ENCODE measurements around the gene RNF224. TPM values are rescaled to one million over a fixed set of nuclear protein-coding genes. Genes with fewer than 3 reads are reported as not detected.

The RNF224 gene
- total and polyA plus RNA-seq, 2 of the 13 experiments (the other 11 are each of a cell fraction or from before 2014, with no cell fraction given): 0.09 TPM; not detected in 1

DNA sequence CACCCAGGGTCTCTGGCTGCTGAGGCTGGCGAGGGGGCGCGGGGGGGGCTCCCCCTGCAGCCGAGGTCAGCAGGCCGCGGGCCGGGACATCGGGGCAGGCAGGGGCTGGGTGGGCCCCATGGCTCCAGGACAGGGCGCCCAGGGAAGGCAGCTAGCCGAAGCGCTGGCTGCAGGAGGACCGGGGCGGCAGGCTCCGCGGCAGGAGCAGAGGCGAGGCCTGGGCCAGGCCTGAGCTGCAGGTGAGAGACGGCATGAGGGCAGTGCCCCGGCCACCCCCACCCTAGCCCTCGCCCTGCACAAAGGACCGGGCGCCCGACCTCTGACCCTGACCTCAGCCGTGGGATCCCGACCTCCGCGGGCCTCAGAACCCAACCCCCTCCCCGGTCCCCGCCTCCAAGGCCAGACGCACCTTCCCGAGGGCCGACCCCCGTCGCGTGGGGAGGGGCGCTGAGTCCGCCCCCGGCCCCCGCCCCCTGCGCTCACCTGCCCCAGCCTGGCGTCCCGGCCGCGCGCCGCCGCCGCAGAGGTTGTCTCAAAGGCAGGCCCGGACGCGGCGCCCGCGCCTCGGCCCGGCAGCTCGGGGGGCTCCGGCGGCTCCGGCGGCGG, 5.7 kb upstream of the RNF224 start (continued):
- TF ChIP-seq MZF1 (CRISPR knock-in tag; IDR thresholded peaks at IDR 0.05; ENCODE audit: borderline replicate concordance) (no peak), SAP130 (CRISPR knock-in tag; IDR thresholded peaks at IDR 0.05; ENCODE audit: low read depth) (peak; percentile 57), ZNF782 (CRISPR knock-in tag; IDR thresholded peaks at IDR 0.05; ENCODE audit: borderline replicate concordance) (peak; percentile 46; the same call in 1 of the 2 replicates), ZNF441 (CRISPR knock-in tag; IDR thresholded peaks at IDR 0.05; ENCODE audit: borderline replicate concordance) (no peak), GZF1 (CRISPR knock-in tag; IDR thresholded peaks at IDR 0.05) (no peak), SRSF1 (optimal IDR thresholded peaks at IDR 0.05; ENCODE audit: low read depth, low read length) (peak; percentile 50), ZSCAN25 (CRISPR knock-in tag; IDR thresholded peaks at IDR 0.05) (peak; percentile 55; the same call in 1 of the 2 replicates), RFXAP (CRISPR knock-in tag; IDR thresholded peaks at IDR 0.05; ENCODE audit: borderline replicate concordance) (peak; percentile 22; the same call in 1 of the 2 replicates), TAF1 (CRISPR knock-in tag; IDR thresholded peaks at IDR 0.05) (peak; percentile 27; the same call in 1 of the 2 replicates), ZNF263 (CRISPR knock-in tag; IDR thresholded peaks at IDR 0.05) (0 out of 2 replicates have a peak, but pooled peaks have one; percentile 24), SOX6 (IDR thresholded peaks at IDR 0.05) (no peak), SOX6 (CRISPR knock-in tag; IDR thresholded peaks at IDR 0.05) (peak; percentile 59), ZNF570 (CRISPR knock-in tag; IDR thresholded peaks at IDR 0.05; ENCODE audit: borderline replicate concordance) (no peak)
- TF ChIP-seq, protein P1, sequence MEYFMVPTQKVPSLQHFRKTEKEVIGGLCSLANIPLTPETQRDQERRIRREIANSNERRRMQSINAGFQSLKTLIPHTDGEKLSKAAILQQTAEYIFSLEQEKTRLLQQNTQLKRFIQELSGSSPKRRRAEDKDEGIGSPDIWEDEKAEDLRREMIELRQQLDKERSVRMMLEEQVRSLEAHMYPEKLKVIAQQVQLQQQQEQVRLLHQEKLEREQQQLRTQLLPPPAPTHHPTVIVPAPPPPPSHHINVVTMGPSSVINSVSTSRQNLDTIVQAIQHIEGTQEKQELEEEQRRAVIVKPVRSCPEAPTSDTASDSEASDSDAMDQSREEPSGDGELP (IDR thresholded peaks at IDR 0.05; ENCODE audit: borderline replicate concordance, low read depth): peak; percentile 42; the same call in 1 of the 2 replicates
- TF ChIP-seq, protein P2, sequence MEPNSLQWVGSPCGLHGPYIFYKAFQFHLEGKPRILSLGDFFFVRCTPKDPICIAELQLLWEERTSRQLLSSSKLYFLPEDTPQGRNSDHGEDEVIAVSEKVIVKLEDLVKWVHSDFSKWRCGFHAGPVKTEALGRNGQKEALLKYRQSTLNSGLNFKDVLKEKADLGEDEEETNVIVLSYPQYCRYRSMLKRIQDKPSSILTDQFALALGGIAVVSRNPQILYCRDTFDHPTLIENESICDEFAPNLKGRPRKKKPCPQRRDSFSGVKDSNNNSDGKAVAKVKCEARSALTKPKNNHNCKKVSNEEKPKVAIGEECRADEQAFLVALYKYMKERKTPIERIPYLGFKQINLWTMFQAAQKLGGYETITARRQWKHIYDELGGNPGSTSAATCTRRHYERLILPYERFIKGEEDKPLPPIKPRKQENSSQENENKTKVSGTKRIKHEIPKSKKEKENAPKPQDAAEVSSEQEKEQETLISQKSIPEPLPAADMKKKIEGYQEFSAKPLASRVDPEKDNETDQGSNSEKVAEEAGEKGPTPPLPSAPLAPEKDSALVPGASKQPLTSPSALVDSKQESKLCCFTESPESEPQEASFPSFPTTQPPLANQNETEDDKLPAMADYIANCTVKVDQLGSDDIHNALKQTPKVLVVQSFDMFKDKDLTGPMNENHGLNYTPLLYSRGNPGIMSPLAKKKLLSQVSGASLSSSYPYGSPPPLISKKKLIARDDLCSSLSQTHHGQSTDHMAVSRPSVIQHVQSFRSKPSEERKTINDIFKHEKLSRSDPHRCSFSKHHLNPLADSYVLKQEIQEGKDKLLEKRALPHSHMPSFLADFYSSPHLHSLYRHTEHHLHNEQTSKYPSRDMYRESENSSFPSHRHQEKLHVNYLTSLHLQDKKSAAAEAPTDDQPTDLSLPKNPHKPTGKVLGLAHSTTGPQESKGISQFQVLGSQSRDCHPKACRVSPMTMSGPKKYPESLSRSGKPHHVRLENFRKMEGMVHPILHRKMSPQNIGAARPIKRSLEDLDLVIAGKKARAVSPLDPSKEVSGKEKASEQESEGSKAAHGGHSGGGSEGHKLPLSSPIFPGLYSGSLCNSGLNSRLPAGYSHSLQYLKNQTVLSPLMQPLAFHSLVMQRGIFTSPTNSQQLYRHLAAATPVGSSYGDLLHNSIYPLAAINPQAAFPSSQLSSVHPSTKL (CRISPR knock-in tag; IDR thresholded peaks at IDR 0.05): peak; percentile 16; the same call in 1 of the 2 replicates
- TF ChIP-seq, protein P3, sequence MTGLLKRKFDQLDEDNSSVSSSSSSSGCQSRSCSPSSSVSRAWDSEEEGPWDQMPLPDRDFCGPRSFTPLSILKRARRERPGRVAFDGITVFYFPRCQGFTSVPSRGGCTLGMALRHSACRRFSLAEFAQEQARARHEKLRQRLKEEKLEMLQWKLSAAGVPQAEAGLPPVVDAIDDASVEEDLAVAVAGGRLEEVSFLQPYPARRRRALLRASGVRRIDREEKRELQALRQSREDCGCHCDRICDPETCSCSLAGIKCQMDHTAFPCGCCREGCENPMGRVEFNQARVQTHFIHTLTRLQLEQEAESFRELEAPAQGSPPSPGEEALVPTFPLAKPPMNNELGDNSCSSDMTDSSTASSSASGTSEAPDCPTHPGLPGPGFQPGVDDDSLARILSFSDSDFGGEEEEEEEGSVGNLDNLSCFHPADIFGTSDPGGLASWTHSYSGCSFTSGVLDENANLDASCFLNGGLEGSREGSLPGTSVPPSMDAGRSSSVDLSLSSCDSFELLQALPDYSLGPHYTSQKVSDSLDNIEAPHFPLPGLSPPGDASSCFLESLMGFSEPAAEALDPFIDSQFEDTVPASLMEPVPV (CRISPR knock-in tag; IDR thresholded peaks at IDR 0.05): 0 out of 2 replicates have a peak, but pooled peaks have one; percentile 38
- TF ChIP-seq, protein P4, sequence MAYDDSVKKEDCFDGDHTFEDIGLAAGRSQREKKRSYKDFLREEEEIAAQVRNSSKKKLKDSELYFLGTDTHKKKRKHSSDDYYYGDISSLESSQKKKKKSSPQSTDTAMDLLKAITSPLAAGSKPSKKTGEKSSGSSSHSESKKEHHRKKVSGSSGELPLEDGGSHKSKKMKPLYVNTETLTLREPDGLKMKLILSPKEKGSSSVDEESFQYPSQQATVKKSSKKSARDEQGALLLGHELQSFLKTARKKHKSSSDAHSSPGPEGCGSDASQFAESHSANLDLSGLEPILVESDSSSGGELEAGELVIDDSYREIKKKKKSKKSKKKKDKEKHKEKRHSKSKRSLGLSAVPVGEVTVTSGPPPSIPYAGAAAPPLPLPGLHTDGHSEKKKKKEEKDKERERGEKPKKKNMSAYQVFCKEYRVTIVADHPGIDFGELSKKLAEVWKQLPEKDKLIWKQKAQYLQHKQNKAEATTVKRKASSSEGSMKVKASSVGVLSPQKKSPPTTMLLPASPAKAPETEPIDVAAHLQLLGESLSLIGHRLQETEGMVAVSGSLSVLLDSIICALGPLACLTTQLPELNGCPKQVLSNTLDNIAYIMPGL (CRISPR knock-in tag; IDR thresholded peaks at IDR 0.05; ENCODE audit: borderline replicate concordance in 1 of 2, low read depth in 1 of 2): no peak
- TF ChIP-seq, protein P5, sequence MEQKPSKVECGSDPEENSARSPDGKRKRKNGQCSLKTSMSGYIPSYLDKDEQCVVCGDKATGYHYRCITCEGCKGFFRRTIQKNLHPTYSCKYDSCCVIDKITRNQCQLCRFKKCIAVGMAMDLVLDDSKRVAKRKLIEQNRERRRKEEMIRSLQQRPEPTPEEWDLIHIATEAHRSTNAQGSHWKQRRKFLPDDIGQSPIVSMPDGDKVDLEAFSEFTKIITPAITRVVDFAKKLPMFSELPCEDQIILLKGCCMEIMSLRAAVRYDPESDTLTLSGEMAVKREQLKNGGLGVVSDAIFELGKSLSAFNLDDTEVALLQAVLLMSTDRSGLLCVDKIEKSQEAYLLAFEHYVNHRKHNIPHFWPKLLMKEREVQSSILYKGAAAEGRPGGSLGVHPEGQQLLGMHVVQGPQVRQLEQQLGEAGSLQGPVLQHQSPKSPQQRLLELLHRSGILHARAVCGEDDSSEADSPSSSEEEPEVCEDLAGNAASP (CRISPR knock-in tag; IDR thresholded peaks at IDR 0.05; ENCODE audit: borderline replicate concordance): peak; percentile 43; the same call in 1 of the 2 replicates
